Cerebellar cortex (tissue), 1 donor: ENCODE measurements around the gene RBBP8.

Source experiments
- DNase-seq: peaks from one replicate; pipeline ENCODE4 v3.0.0-alpha.2; 2015; ENCODE audit warnings: low spot score

Gene RBBP8

DNA sequence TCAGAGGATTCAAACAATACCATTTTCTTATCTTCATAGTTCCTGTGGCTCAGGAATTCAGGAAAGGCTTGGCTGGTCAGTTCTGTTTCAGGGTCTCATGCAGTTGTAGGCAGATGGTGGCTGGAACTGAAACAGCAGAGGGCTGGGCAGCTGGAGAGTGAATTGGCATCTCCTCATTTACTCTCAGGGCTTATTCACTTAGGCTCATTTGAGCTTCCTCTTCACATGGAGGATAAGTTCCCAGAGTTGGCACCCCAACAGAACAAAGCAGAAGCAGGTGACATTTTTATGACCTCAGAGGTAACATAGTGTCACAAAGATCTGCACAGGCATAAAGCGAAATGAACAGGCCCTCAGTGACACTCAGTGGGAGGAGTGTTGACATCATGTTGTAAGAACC, 66.1 kb downstream of the RBBP8 start:
- no peak for DNase-seq

DNA sequence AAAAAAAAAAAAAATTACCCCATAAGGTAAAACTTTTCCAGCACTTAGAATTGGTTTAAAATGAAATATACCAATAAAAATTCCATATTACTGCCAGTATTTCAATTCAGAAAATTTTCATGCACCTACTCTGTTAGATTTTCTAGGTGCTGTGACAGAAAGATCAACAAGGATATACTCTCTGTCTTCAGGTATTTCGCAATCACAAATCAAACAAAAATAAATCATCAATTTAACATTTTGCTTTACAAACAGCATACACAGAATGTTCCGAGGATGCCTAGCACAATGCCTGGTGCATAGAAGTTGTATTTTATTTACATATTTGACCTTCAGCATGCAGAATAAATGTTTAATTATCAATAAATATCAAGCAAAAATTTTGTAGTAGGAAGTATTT, 66.5 kb downstream of the RBBP8 start:
- no peak for DNase-seq

- no peak for DNase-seq
These were observed 70.2 kb downstream of the RBBP8 start for GRCh38 chr18:23003289-23003688.

GRCh38 chr18:23012249-23012648, 79.1 kb downstream of the RBBP8 start:
- DNase-seq = no peak

- no peak for DNase-seq
These were observed 87.6 kb downstream of the RBBP8 start for GRCh38 chr18:23020555-23021294.

DNA sequence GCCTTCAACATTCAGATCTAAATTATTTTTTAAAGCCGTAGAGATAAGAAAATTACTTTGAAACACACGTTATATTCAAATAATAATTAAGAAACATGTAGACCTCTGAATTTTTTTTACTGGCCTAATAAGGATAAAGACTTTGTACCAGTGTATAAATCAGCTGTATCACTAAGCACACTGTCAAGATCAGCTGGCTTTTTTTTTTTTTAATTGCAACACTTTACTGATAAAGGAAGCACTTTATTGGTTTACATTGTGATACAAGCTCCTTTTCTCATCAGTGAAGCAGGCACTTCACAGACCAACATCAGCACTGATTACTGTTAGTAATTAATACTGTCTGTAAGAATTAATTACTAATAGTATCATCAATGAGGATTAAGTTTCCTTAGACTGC, 88.5 kb downstream of the RBBP8 start:
- DNase-seq = no peak

DNA sequence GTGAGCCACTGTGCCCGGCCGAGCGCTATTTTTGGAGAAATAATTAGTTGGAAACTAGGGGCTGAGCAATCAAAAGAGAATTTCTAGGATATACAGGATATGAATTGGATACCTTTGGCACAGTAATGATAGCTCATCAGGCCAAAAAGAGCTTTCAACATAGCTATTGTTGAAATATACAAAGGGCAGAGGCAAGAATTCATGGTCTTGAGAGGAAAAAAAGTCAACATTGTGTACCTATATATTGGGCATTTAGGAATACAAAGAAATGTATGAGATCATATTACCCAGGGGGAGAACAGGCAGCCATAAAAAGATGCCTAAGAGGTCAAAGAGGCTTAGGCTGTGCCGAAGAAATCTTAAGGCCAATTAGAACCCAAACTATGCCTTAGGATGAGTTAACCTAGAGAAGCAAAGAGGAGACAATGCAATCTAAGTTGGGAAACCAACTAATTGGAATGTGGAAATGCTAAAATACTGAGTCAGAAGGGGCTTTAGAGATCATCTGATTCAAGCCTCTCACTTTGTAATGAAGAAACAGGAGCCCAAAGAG, 99.0 kb downstream of the RBBP8 start:
- DNase-seq = peak; percentile 82

DNA sequence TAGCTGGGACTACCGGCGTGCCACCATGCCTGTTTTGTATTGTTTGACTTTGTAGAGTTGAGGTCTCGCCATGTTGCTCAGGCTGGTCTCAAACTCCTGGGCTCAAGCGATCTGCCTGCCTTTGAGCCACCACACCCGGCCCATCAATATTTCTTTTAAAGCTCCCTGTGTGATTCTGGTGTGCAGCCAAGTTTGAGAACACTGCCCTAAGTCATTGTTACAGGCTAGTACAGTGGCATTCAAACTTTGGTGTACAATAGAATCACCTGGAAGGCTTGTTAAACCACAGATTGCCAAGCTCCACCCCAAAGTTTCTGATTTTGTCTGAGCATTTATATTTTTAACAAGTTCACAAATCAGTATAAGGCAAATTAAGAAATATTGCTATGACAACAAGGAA, 99.9 kb downstream of the RBBP8 start:
- peak; percentile 19 for DNase-seq

DNA sequence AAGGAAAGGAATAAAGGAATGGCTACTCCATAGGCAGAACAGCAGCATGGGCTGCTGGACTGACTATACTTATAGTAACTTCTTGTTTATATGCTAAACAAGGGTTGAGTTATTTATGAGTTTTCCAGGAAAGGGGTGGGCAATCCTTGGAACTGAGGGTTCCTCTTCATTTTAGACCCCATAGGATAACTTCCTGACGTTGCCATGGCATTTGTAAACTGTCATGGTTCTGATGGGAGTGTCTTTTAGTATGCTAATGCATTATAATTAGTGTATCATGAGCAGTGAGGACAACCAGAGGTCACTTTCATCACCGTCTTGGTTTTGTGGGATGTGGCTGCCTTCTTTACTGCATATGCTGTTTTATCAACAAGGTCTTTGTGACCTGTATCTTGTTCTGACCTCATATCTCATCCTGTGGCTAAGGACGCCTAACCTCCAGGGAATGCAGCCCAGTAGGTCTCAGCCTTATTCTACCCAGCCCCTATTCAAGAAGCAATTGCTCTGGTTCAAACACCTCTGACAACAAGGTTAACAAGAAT, 103.6 kb downstream of the RBBP8 start:
- no peak for DNase-seq

DNA sequence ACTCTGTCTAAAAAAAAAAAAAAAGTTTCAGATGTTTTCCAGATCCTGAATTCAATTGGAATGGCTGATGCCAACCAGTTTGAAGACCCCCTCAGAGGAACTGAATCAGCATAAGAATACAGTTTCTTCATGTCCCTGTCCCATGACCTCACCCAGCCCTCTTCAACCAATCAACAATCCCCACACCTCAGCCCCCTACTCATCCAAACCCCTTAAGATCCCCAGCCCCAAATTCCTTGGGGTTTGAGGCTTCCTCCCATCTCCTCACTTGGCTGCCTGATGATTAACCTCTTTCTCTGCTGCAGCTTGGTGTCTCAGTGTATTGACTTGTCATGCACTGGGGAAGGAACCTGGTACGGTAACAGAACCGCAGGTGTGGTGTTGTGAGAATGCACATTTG, 104.5 kb downstream of the RBBP8 start:
- DNase-seq = no peak

DNA sequence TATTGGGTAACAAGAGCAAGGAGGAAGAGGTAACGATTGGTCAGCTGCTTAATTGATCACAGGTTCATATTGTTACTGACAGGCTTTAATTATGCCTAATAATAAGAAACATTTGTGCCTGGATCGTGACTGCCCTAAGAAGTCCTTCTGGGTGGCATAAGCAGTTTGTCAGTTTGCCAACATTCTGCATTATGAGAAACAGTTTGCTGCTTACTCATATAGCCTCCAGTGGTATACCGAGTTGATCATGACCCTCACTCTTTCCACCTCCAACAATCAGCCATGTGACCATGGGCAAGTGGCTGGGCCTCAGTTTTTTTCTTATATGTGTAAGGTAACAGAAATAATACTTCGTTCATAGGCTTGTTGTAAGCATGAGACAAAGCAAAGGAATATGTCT, 105.6 kb downstream of the RBBP8 start:
- no peak for DNase-seq

- DNase-seq = no peak
These were observed 109.0 kb downstream of the RBBP8 start for GRCh38 chr18:23042133-23042532.

DNA sequence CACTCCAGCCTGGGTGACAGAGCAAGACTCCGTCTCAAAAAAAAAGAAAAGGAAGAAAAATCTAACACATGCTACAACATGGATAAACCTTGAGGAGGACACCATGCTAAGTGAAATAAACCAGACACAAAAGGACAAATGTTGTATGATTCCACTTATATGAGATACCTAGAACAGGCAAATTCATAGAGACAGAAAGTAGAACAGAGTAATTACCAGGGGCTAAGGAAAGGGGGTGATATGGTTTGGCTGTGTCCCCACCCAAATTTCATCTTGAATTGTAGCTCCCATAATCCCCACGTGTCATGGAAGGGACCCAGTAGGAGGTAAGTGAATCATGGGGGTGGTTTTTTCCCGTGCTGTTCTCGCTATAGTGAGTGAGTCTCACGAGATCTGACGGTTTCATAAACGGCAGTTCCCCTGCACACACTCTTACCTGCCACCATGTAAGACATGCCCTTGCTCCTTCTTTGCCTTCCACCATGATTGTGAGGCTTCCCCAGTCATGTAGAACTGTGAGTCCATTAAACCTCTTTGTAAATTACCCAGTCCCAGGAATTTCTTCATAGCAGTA, 110.8 kb downstream of the RBBP8 start:
- no peak for DNase-seq

DNA sequence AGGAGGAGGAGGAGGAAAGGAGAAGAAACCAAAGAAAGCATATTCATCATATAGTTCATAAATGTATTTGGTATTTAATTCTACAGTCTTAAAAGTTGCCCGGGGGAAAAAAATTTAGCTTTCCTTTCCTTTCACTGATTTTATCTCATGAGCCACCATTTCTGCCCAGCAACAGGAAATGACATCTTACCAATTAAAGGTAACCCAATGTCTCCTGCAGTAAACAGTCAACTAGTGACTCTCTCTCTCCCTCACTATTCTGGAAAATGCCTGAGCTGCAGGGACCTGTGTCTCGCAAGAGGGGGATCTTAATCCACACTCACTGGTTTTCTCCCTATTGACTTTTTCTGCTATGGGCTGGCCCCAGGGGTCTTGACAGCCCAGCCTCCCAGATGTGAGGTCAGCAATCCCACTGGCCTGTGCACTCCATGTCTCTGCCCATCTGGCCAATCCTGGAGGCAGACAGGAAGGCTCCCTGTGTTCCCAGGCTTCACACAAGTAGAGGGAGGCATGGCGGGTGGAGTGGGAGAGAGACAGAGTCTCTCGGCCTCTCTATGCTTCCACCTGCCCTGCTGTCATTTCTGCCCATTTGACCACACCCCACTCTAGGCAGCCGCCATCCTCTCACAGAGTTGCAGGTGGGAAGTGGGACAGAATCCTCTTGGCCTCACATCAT, 116.7 kb downstream of the RBBP8 start:
- DNase-seq = no peak

DNA sequence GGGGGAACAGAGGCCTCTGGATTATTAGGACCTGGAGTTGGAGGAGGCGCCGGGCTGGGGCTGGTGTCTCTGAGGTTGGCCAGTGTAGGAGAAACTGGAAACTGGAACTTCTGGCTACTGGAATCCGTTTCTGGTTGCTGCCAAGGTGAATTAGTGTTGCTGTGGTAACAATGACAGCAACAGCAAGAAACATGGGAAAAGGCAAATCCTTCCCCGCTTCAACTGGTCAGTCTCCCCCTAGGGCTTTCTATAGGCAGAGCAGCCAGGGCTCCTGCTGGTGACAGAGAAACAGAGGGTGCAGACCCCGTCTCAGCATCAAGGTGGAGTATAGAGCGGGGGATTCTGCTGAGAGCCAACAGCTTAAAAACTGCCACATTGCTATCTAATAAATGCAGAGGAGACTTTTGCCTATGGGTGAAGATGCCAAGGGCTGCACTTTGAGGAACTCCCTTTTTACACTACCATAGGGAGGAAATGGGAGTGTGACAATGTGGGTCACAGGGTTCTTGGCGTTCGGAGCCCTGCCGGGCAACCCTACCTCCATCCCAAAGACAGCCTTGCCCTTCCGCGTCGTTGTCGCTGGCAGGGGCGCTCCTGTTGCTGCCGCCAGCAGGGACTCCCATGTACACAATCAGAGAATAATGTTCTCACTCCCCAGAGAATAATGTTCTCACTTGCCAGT, 120.8 kb downstream of the RBBP8 start:
- DNase-seq = peak; percentile 72

DNA sequence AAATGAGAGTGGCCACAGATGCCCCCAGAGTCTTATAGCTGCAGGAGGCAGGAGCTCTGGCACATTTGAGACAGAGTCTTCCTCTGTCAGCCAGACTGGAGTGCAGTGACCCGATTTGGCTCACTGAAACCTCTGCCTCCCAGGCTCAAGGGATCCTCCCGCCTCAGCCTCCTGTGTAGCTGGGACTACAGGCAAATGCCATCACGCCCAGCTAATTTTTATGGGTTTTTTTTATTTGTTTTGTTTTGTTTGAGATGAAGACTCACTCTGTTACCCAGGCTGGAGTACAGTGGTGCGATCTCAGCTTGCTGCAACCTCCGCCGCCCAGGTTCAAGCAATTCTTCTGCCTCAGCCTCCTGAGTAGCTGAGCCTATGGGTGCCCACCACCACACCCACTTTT, 121.4 kb downstream of the RBBP8 start:
- DNase-seq = no peak

- DNase-seq = no peak
These were observed 123.2 kb downstream of the RBBP8 start for GRCh38 chr18:23056315-23056714.

- no peak for DNase-seq
These were observed 124.0 kb downstream of the RBBP8 start for GRCh38 chr18:23057096-23057495.

DNA sequence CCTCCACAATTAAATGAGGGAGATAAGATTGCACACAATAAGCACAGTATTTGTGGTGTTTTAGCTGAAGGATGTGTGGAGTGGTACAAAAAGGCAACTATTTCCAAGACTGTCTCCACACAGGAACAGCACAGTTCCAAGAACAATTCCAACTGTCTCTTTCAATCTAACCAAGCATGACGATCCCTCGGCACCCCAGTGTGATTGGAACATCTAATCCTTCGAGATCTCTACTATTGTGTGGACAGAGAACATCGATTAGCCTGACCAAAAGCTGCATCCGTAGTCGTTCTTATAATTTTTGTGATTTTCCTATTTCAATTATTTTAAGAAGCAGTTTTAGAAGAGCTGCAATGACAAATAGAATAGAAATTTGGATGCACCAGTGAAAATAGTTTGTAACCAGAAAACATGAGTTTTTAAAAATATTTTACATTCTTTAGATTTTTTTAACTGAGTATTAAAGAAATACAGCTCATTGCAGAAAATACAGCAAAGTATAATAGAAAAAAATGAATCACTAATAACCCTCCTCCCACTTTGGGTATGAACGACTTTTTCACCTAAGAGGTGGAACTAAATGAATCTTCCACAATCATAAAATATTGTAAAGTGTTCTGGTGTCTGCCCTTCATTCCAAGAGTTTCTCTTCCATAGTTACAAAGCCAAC, 125.8 kb downstream of the RBBP8 start:
- no peak for DNase-seq

DNA sequence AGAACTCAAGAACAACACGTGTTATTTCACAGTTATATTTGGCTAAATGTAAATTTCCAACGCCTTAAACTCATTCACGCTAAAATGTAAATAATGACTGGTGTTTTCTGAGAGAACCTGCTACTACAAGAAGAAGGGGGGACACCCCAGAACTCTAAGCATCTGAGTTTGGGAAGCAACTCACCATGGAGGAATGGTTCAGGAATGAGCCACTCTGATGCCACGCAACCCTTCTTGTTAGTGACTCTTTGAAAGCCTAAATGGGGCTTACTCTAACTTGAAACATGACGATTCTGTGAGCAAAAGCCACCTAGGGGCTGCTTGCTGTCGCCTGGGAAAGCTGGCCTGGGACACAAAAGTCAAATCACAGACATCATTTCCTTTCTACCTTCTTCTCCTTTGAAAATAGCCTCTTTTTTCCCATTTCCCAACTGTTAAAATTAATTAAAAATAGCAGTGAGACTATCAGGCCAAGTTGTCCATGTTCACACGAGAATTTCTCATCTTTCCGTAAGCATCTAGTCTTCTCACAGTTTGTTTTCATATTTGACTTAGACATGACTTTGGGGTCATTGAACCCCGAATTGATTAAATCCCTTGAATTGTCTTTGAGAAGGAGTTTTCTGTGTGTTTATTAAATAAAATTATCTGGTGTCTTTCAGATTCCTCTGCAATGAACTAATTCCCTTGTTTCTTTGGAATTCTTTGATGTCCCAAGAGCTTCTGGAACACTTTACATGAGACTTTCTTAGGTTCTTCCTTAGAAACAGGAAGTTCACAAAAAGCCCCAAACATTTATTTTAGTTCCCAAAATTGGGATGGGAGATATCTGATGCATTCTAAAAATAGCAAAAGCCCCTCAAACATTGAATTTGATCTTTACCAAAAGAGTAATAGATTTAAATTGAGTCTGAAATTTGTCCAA, 126.7 kb downstream of the RBBP8 start:
- peak; percentile 20 for DNase-seq

DNA sequence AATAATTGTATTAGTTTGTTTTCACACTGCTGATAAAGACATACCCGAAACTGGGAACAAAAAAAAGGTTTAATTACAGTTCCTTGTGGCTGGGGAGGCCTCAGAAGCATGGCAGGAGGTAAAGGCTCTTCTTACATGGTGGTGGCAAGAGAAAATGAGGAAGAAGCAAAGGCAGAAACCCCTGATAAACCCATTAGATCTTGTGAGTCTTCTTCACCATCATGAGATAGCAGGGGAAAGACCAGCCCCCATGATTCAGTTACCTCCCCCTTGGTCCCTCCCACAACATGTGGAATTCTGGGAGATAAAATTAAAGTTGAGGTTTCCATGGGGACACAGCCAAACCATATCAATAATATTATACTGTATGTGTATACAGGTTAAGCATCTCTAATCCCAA, 128.9 kb downstream of the RBBP8 start:
- DNase-seq = no peak
